K562 (cell line): ENCODE data around the gene DCXR.

Experiments used
- MAFK ChIP-seq: IDR thresholded peaks from 2 replicates; pipeline ENCODE4 v1.6.1; 2011; ENCODE audit warnings: low read length, improper control_type of control experiment
- NCOA2 ChIP-seq, 2 experiments: fragments of 450-650 bp; IDR thresholded peaks; 2 replicates each; pipeline ENCODE4 v1.6.1; 2018; ENCODE audit warnings: mild to moderate bottlenecking in 2 of 2, moderate library complexity in 1 of 2; ENCODE audit not compliant: partially characterized antibody in 2 of 2
- TF ChIP-seq, protein P1 (sequence below), 3 experiments: IDR thresholded peaks in 2 of 3; conservative IDR thresholded peaks in 1 of 3; 2 replicates each; pipeline ENCODE4 v1.5.1; 2011 to 2012; ENCODE audit warnings: low read length in 3 of 3, mild to moderate bottlenecking in 3 of 3, control low read depth in 2 of 3, improper control_type of control experiment in 1 of 3, inconsistent platforms in 1 of 3, low read depth in 1 of 3, mixed read lengths in 1 of 3, moderate library complexity in 1 of 3; ENCODE audit not compliant: insufficient read depth in 2 of 3

DNA sequence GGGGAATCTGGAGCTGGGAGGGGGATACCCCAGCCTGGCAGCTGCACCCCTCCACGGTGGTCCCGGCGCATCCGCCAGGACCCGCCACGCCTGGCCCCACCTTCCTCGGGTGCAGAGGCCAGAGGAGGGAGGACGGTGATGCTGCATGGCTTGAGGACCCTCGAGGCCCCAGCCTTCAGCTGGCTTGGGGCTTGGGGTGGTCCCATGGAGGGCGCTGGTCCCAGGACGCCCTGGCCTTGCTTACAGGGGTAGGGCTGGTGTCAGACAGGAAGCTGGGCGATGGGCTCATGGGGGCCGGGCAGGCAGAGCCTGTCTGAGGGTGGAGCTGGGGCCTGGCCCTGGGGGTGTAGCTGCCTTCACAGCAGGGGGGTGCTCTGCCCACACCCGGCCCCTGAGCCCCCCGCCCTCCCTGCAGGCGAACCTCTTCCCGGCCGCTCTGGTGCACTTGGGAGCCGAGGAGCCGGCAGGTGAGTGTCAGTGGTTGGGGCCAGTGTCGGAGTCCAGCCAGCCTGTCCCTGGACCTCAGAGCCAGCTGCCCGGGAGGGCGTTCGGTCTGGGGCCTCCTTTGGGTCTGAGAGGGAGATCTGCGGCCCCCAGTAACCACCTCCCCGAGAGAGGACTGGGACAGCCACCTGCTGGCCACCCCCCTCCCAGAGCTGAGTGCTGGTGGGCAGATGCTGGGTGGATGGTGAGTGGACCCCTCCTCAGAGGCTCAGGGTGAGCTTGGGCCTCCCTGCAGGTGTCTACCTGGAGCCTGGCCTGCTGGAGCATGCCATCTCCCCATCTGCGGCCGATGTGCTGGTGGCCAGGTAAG, 21.2 kb downstream of the DCXR start:
- TF ChIP-seq NCOA2 (IDR thresholded peaks at IDR 0.05; ENCODE audit: partially characterized antibody in 2 of 2) (no peak), MAFK (no peak)
- TF ChIP-seq, protein P1, sequence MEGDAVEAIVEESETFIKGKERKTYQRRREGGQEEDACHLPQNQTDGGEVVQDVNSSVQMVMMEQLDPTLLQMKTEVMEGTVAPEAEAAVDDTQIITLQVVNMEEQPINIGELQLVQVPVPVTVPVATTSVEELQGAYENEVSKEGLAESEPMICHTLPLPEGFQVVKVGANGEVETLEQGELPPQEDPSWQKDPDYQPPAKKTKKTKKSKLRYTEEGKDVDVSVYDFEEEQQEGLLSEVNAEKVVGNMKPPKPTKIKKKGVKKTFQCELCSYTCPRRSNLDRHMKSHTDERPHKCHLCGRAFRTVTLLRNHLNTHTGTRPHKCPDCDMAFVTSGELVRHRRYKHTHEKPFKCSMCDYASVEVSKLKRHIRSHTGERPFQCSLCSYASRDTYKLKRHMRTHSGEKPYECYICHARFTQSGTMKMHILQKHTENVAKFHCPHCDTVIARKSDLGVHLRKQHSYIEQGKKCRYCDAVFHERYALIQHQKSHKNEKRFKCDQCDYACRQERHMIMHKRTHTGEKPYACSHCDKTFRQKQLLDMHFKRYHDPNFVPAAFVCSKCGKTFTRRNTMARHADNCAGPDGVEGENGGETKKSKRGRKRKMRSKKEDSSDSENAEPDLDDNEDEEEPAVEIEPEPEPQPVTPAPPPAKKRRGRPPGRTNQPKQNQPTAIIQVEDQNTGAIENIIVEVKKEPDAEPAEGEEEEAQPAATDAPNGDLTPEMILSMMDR (IDR thresholded peaks at IDR 0.05 in 2 of 3, conservative IDR thresholded peaks at IDR 0.05 in 1 of 3; ENCODE audit: insufficient read depth in 2 of 3, low read depth in 1 of 3, low read length in 3 of 3) = no peak
